GM23338 (cell line): Measurements from ENCODE around the gene ERCC6. TPM values are rescaled to one million over a fixed set of nuclear protein-coding genes. Genes with fewer than 3 reads are reported as not detected.

Experiments
- ATAC-seq: fragments of 200-7000 bp; cut with Tn5 transposase; 3 replicates; pipeline ENCODE4 v1.9.1; 2020
- DNase-seq: peaks from one replicate; pipeline ENCODE4 v3.0.0-alpha.2; 2015; ENCODE audit warnings: low spot score
- H2AFZ ChIP-seq: fragments of 200-600 bp; sonication (generic); 2 replicates; pipeline ENCODE4 v1.8.0; 2016; ENCODE audit warnings: antibody characterized with exemption, mild to moderate bottlenecking, moderate library complexity
- H3F3A ChIP-seq: fragments of 200-600 bp; sonication (generic); replicated peaks from 2 replicates; pipeline ENCODE4 v1.8.0; 2017; ENCODE audit warnings: antibody characterized with exemption, mixed run types, low read depth
- H3K27ac ChIP-seq: fragments of 200-600 bp; sonication (generic); 2 replicates; pipeline ENCODE4 v1.6.1; 2016; ENCODE audit warnings: low read depth
- H3K27me3 ChIP-seq: fragments of 200-600 bp; sonication (generic); 2 replicates; pipeline ENCODE4 v1.8.0; 2016; ENCODE audit warnings: mild to moderate bottlenecking, mixed run types, moderate library complexity; ENCODE audit not compliant: insufficient read depth
- H3K36me3 ChIP-seq: fragments of 200-600 bp; sonication (generic); 2 replicates; pipeline ENCODE4 v1.8.0; 2016; ENCODE audit warnings: mild to moderate bottlenecking; ENCODE audit not compliant: insufficient read depth
- H3K4me1 ChIP-seq: fragments of 200-600 bp; sonication (generic); 2 replicates; pipeline ENCODE4 v1.8.0; 2016; ENCODE audit warnings: mild to moderate bottlenecking, moderate library complexity; ENCODE audit not compliant: insufficient read depth
- H3K4me2 ChIP-seq: fragments of 200-600 bp; sonication (generic); 2 replicates; pipeline ENCODE4 v1.7.1; 2017; ENCODE audit warnings: mixed run types
- H3K4me3 ChIP-seq: fragments of 200-600 bp; sonication (generic); 2 replicates; pipeline ENCODE4 v1.6.1; 2016; ENCODE audit warnings: mixed run types
- H3K79me2 ChIP-seq: fragments of 200-600 bp; sonication (generic); replicated peaks from 2 replicates; pipeline ENCODE4 v1.8.0; 2017; ENCODE audit warnings: mild to moderate bottlenecking; ENCODE audit not compliant: insufficient read depth
- H3K9me2 ChIP-seq: fragments of 200-600 bp; sonication (generic); 2 replicates; pipeline ENCODE4 v1.8.0; 2017; ENCODE audit not compliant: insufficient read depth
- H4K20me1 ChIP-seq: fragments of 200-600 bp; sonication (generic); replicated peaks from 2 replicates; pipeline ENCODE4 v1.8.0; 2017; ENCODE audit warnings: mild to moderate bottlenecking; ENCODE audit not compliant: insufficient read depth
- H3K27ac Mint-ChIP-seq: 2 replicates; pipeline ENCODE4 v1.8.0; 2020; ENCODE audit warnings: inconsistent platforms, mild to moderate bottlenecking, moderate library complexity, mixed read lengths
- H3K27me3 Mint-ChIP-seq: 3 replicates; pipeline ENCODE4 v1.8.0; 2022; ENCODE audit warnings: low read depth, mild to moderate bottlenecking, moderate library complexity, mixed read lengths, inconsistent platforms; ENCODE audit not compliant: insufficient read depth, poor library complexity
- H3K36me3 Mint-ChIP-seq: 3 replicates; pipeline ENCODE4 v1.8.0; 2021; ENCODE audit warnings: low read depth, mild to moderate bottlenecking, inconsistent platforms, moderate library complexity, mixed read lengths
- H3K4me1 Mint-ChIP-seq: 3 replicates; pipeline ENCODE4 v1.8.0; 2020; ENCODE audit warnings: mild to moderate bottlenecking, inconsistent platforms, mixed read lengths
- H3K4me3 Mint-ChIP-seq: 3 replicates; pipeline ENCODE4 v1.8.0; 2021; ENCODE audit warnings: moderate library complexity, mild to moderate bottlenecking, inconsistent platforms, mixed read lengths
- H3K9me3 Mint-ChIP-seq: 3 replicates; pipeline ENCODE4 v1.8.0; 2020; ENCODE audit warnings: moderate library complexity, mild to moderate bottlenecking, inconsistent platforms, mixed read lengths
- EZH2 ChIP-seq: fragments of 200-600 bp; sonication (generic); IDR thresholded peaks from one replicate; pipeline ENCODE4 v1.8.0; 2017; ENCODE audit warnings: antibody characterized with exemption, mild to moderate bottlenecking, low read depth; ENCODE audit not compliant: unreplicated experiment
- REST ChIP-seq: IDR thresholded peaks from one replicate; pipeline ENCODE4 v1.6.1; 2018; ENCODE audit warnings: antibody characterized with exemption; ENCODE audit not compliant: unreplicated experiment
- polyA plus RNA-seq: library from polyadenylated mRNA; unstranded; fragments of >200 nt; fragmentation: Nextera tagmentation; extraction: Ambion mirVana; gene quantifications from 2 replicates; pipeline ENCODE4 v1.2.1, GENCODE V29; 2016
- total RNA-seq: library from RNA; depleted of rRNA; stranded (reverse); fragments of >200 nt; shearing (Covaris generic); gene quantifications from 2 replicates; pipeline ENCODE4 v1.2.3, GENCODE V29; 2014

ERCC6 gene
- total and polyA plus RNA-seq, 2 experiments from 2014 or later = 2.5 to 13.8 TPM

- no peak for TF ChIP-seq REST
Observed at GRCh38 chr10:49528977-49529506, 9.9 kb downstream of the ERCC6 start (continued).

- Histone ChIP-seq H4K20me1 (no peaks in the 10 kb centered on the region; the same call in 1 of the 2 replicates), H3F3A (no peaks in the 10 kb centered on the region), H3K4me2 (no peak overlapping the region), H3K9me2 (no peaks in the 10 kb centered on the region), H3K27ac (no peak overlapping the region), H3K79me2 (no peaks in the 10 kb centered on the region), H3K36me3 (no peaks in the 10 kb centered on the region), H2AFZ (no peak overlapping the region), H3K4me1 (peaks cover 9% of the 10 kb centered on the region; the same call in 1 of the 2 replicates), H3K27me3 (no peaks in the 10 kb centered on the region), H3K4me3 (no peak overlapping the region)
- no peak for TF ChIP-seq EZH2
- no peak for ATAC-seq
- Mint-ChIP-seq H3K36me3 (peaks cover 18% of the 10 kb centered on the region), H3K4me3 (no peak overlapping the region), H3K27ac (no peak overlapping the region), H3K4me1 (peaks cover 12% of the 10 kb centered on the region), H3K27me3 (peaks cover 2% of the 10 kb centered on the region), H3K9me3 (no peaks in the 10 kb centered on the region)
- DNase-seq = no peak
Observed at GRCh38 chr10:49527850-49528249, 11.1 kb downstream of the ERCC6 start.

DNA sequence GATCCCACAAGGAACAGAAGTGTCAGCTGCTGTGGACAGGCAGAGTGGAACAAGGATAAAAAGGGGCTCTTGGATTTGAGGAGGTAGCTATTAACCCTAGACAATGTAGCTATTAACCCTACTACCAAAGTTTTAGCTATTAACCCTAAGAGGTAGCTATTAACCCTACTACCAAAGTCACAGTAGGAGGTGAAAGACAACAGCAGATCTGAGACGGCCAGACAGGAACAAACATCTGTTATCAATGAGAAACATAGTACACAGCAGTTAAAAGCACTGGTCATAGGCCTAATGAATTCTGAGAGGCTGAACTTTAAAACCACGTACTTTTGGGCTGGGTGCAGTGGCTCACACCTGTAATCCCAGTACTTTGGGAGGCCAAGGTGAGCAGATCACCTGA lies 11.9 kb downstream of the ERCC6 start:
- Mint-ChIP-seq H3K9me3 (no peaks in the 10 kb centered on the region), H3K36me3 (peaks cover 18% of the 10 kb centered on the region), H3K4me1 (peaks cover 14% of the 10 kb centered on the region), H3K27me3 (peaks cover 2% of the 10 kb centered on the region), H3K27ac (no peak overlapping the region; the same call in 1 of the 2 replicates), H3K4me3 (no peak overlapping the region)
- Histone ChIP-seq H3F3A (no peaks in the 10 kb centered on the region), H3K4me3 (no peak overlapping the region), H3K79me2 (no peaks in the 10 kb centered on the region), H4K20me1 (peaks cover 3% of the 10 kb centered on the region), H3K36me3 (no peaks in the 10 kb centered on the region), H3K4me1 (peaks cover 13% of the 10 kb centered on the region), H3K9me2 (no peaks in the 10 kb centered on the region), H3K27me3 (no peaks in the 10 kb centered on the region), H3K27ac (no peak overlapping the region), H2AFZ (no peak overlapping the region), H3K4me2 (no peak overlapping the region)
- ATAC-seq (no peak), DNase-seq (no peak)
- TF ChIP-seq REST = no peak
